ENCODE results near the gene TESK2.

- TF ChIP-seq CTCF (IDR thresholded peaks at IDR 0.05) (no peak), POLR2A (IDR thresholded peaks at IDR 0.05) (no peak)
Observed at GRCh38 chr1:45348966-45349677, 141.8 kb downstream of the TESK2 start.

Data from adrenal gland (tissue), 5 donors.